Neural cell (in vitro differentiated cells): ENCODE measurements around the gene C14orf132. TPM values are rescaled to one million over a fixed set of nuclear protein-coding genes. Genes with fewer than 3 reads are reported as not detected.

Experiments used
- H2AFZ ChIP-seq: fragments of 200-600, 300-800 bp; sonication (generic), shearing (Covaris generic); 2 replicates; pipeline ENCODE4 v1.6.0; 2014; ENCODE audit warnings: low read depth, mild to moderate bottlenecking, antibody characterized with exemption, low read length, moderate library complexity
- H3F3A ChIP-seq: fragments of 200-600 bp; shearing (Covaris generic); 2 replicates; pipeline ENCODE4 v1.6.1; 2016; ENCODE audit warnings: mild to moderate bottlenecking, moderate library complexity, mixed read lengths, antibody characterized with exemption, low read length; ENCODE audit not compliant: insufficient read depth, poor library complexity, severe bottlenecking
- H3K27ac ChIP-seq: fragments of 200-600, 300-800 bp; sonication (generic), shearing (Covaris generic); 2 replicates; pipeline ENCODE4 v1.5.1; 2014; ENCODE audit warnings: mild to moderate bottlenecking, low read length, moderate library complexity
- H3K27me3 ChIP-seq: fragments of 300-800, 200-600 bp; sonication (generic), shearing (Covaris generic); 2 replicates; pipeline ENCODE4 v1.6.0; 2014; ENCODE audit warnings: mild to moderate bottlenecking, low read depth, low read length, moderate library complexity; ENCODE audit not compliant: insufficient read depth
- H3K36me3 ChIP-seq: fragments of 300-800, 200-600 bp; sonication (generic), shearing (Covaris generic); 2 replicates; pipeline ENCODE4 v1.5.1; 2014; ENCODE audit warnings: mild to moderate bottlenecking, antibody characterized with exemption, low read length, moderate library complexity; ENCODE audit not compliant: insufficient read depth
- H3K4me2 ChIP-seq: fragments of 300-800, 200-600 bp; sonication (generic), shearing (Covaris generic); 2 replicates; pipeline ENCODE4 v1.6.0; 2014; ENCODE audit warnings: mild to moderate bottlenecking, low read length
- H3K4me3 ChIP-seq: fragments of 300-800, 200-600 bp; sonication (generic), shearing (Covaris generic); 2 replicates; pipeline ENCODE4 v1.5.1; 2014; ENCODE audit warnings: mild to moderate bottlenecking, low read length, moderate library complexity
- H3K79me2 ChIP-seq: fragments of 200-600 bp; shearing (Covaris generic); replicated peaks from 2 replicates; pipeline ENCODE4 v1.6.0; 2014; ENCODE audit warnings: mild to moderate bottlenecking, low read length, moderate library complexity; ENCODE audit not compliant: insufficient read depth
- H3K9ac ChIP-seq: fragments of 300-800, 200-600 bp; sonication (generic), shearing (Covaris generic); 2 replicates; pipeline ENCODE4 v1.6.1; 2016; ENCODE audit warnings: mild to moderate bottlenecking, low read length, mixed read lengths
- H3K9me2 ChIP-seq: fragments of 200-600 bp; shearing (Covaris generic); 2 replicates; pipeline ENCODE4 v1.6.1; 2016; ENCODE audit warnings: mild to moderate bottlenecking, low read length, mixed read lengths; ENCODE audit not compliant: insufficient read depth
- H3K9me3 ChIP-seq: fragments of 200-600, 300-800 bp; sonication (generic), shearing (Covaris generic); 2 replicates; pipeline ENCODE4 v1.6.1; 2016; ENCODE audit warnings: mild to moderate bottlenecking, mixed run types, low read length, moderate library complexity, mixed read lengths
- H4K20me1 ChIP-seq: fragments of 200-600 bp; shearing (Covaris generic); 2 replicates; pipeline ENCODE4 v1.6.1; 2016; ENCODE audit warnings: mild to moderate bottlenecking, mixed run types; ENCODE audit not compliant: insufficient read depth
- CTCF ChIP-seq: fragments of 450-650 bp; IDR thresholded peaks from 2 replicates; pipeline ENCODE4 v1.5.1; 2014; ENCODE audit warnings: antibody characterized with exemption, mild to moderate bottlenecking, moderate library complexity; ENCODE audit not compliant: poor library complexity, severe bottlenecking
- EP300 ChIP-seq: fragments of 450-650 bp; conservative IDR thresholded peaks from 2 replicates; pipeline ENCODE4 v1.6.1; 2014; ENCODE audit warnings: antibody characterized with exemption, mild to moderate bottlenecking, moderate library complexity; ENCODE audit not compliant: poor library complexity, severe bottlenecking
- EZH2 ChIP-seq: fragments of 200-600, 300-800 bp; shearing (Covaris generic), sonication (generic); IDR thresholded peaks from 2 replicates; pipeline ENCODE4 v1.6.1; 2014; ENCODE audit warnings: antibody characterized with exemption, low read length, borderline replicate concordance, mild to moderate bottlenecking; ENCODE audit not compliant: insufficient read depth, poor library complexity, severe bottlenecking
- MXI1 ChIP-seq: fragments of 450-650 bp; conservative IDR thresholded peaks from 2 replicates; pipeline ENCODE4 v1.6.1; 2014; ENCODE audit warnings: antibody characterized with exemption, mild to moderate bottlenecking; ENCODE audit not compliant: poor library complexity, severe bottlenecking
- POLR2AphosphoS5 ChIP-seq: IDR thresholded peaks from 2 replicates; pipeline ENCODE4 v1.6.1; 2012
- RAD21 ChIP-seq: fragments of 450-650 bp; conservative IDR thresholded peaks from 2 replicates; pipeline ENCODE4 v1.6.1; 2014; ENCODE audit warnings: antibody characterized with exemption, mild to moderate bottlenecking, moderate library complexity
- REST ChIP-seq: IDR thresholded peaks from 2 replicates; pipeline ENCODE4 v1.6.1; 2012; ENCODE audit warnings: borderline replicate concordance
- SMC3 ChIP-seq: fragments of 450-650 bp; conservative IDR thresholded peaks from 2 replicates; pipeline ENCODE4 v1.6.1; 2014; ENCODE audit warnings: antibody characterized with exemption, mild to moderate bottlenecking, moderate library complexity; ENCODE audit not compliant: poor library complexity
- TAF1 ChIP-seq: IDR thresholded peaks from 2 replicates; pipeline ENCODE4 v1.6.1; 2012; ENCODE audit warnings: low read depth
- polyA plus RNA-seq: library from polyadenylated mRNA; depleted of rRNA; stranded (reverse); fragments of >200 nt; gene quantifications from 2 replicates; pipeline ENCODE4 v1.2.3, GENCODE V29; 2014

C14orf132 gene
- polyA plus RNA-seq, 1 donor from 2014 or later: 50.1 TPM

GRCh38 chr14:96089401-96089800 is 50.2 kb downstream of the C14orf132 start:
- H3K4me3 ChIP-seq: no peak overlapping the region
- H3K27ac ChIP-seq: no peak overlapping the region
- H3K4me2 ChIP-seq: no peak overlapping the region
- TF ChIP-seq POLR2AphosphoS5 (no peak), RAD21 (no peak), MXI1 (no peak), EZH2 (no peak), EP300 (no peak)
- H2AFZ ChIP-seq: no peak overlapping the region
- no peak overlapping the region for H3K9ac ChIP-seq
- H3K27me3 ChIP-seq: no peaks in the 10 kb centered on the region
- no peaks in the 10 kb centered on the region for H3K79me2 ChIP-seq
- no peaks in the 10 kb centered on the region for H3K9me3 ChIP-seq
- no peaks in the 10 kb centered on the region for H3K36me3 ChIP-seq
- H4K20me1 ChIP-seq: no peaks in the 10 kb centered on the region
- H3F3A ChIP-seq: no peaks in the 10 kb centered on the region
- H3K9me2 ChIP-seq: no peaks in the 10 kb centered on the region

DNA sequence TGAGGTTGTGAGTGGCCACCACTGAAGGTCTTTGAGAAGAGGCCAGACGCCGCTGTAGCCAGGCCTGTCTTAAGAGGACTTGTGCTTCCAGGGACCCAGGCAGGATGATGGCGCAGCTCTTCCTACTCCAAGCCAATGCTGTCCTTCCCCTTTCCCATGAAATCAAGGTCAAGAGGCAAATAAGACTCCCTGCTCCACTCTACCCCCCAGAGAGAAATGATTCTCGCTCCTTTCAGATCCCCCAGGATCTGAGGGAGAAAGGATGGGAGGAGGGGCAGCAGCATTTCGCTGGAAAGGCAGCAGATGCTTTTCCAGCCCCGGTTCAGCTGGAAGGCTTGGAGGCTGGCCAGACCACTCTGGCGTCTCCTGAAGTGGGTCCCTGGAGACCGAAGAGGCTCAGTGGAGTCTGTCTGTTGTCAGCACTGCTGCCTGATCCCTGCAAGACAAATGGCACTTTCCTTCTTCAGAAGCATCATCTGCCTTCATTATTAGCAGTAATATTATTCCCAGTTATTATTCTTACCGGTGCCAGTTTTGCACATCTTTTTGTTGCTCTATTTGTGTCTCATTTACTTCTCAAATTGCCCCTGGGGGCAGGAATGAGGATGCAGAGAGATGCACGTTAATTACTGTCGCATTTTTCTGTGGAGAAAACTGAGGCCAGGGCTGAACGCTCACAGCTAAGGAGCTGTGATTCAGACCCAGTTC is 51.4 kb downstream of the C14orf132 start:
- H3K79me2 ChIP-seq: no peaks in the 10 kb centered on the region
- H3F3A ChIP-seq: no peaks in the 10 kb centered on the region
- no peak overlapping the region for H3K9ac ChIP-seq
- TF ChIP-seq EP300: no peak
- no peak for TF ChIP-seq RAD21
- no peaks in the 10 kb centered on the region for H3K36me3 ChIP-seq
- H2AFZ ChIP-seq: no peak overlapping the region
- no peaks in the 10 kb centered on the region for H3K27me3 ChIP-seq
- H3K9me3 ChIP-seq: no peaks in the 10 kb centered on the region
- no peaks in the 10 kb centered on the region for H4K20me1 ChIP-seq
- no peaks in the 10 kb centered on the region for H3K9me2 ChIP-seq
- peak overlapping the region; percentile 12 for H3K27ac ChIP-seq
- H3K4me2 ChIP-seq: no peak overlapping the region
- no peak overlapping the region for H3K4me3 ChIP-seq

- no peak overlapping the region for H2AFZ ChIP-seq
- H3K4me2 ChIP-seq: no peak overlapping the region
- peak overlapping the region; percentile 12 for H3K27ac ChIP-seq
- H3K4me3 ChIP-seq: no peak overlapping the region
- no peaks in the 10 kb centered on the region for H3K9me2 ChIP-seq
- H4K20me1 ChIP-seq: no peaks in the 10 kb centered on the region
- no peaks in the 10 kb centered on the region for H3K79me2 ChIP-seq
- no peaks in the 10 kb centered on the region for H3K27me3 ChIP-seq
- TF ChIP-seq RAD21 (no peak), POLR2AphosphoS5 (no peak), CTCF (no peak), SMC3 (no peak), MXI1 (no peak), EP300 (no peak), EZH2 (no peak), REST (no peak), TAF1 (no peak)
- no peaks in the 10 kb centered on the region for H3K36me3 ChIP-seq
- H3F3A ChIP-seq: no peaks in the 10 kb centered on the region
- no peak overlapping the region for H3K9ac ChIP-seq
- no peaks in the 10 kb centered on the region for H3K9me3 ChIP-seq
Measured at GRCh38 chr14:96091149-96091693, 52.1 kb downstream of the C14orf132 start.
